ENCODE results near the gene XPNPEP1.

The XPNPEP1 gene

DNA sequence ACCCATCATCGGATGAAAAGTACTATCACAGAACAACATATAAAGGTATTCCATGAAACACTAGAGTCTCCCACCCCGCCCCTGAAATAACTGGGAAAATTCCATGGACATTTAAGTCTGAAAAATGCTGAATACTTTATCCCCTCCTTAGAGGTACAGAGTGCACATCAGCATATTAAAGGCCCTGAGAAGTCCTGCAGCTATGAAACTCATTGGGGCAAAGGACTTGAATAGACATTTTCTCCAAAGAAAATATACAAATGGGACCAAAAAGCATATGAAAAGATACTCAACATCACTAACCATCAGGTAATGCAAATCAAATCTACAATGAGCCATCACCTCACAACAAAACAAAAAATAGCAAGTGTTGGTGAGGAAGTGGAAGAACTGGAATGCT lies 18.9 kb downstream of the XPNPEP1 start:
- Histone ChIP-seq H3K4me1 (ENCODE audit: control insufficient read depth, low read length) (no peaks in the 10 kb centered on the region), H3K4me2 (ENCODE audit: low read length) (no peak overlapping the region)

GRCh38 chr10:109902992-109903947 lies 20.0 kb downstream of the XPNPEP1 start:
- peaks cover 54% of the 10 kb centered on the region for H3K36me3 ChIP-seq (ENCODE audit: control insufficient read depth, low read length)
- H3K79me2 ChIP-seq (ENCODE audit: control insufficient read depth, low read length) = peaks cover 8% of the 10 kb centered on the region; the same call in 1 of the 2 replicates

More for the DNA sequence above, 18.9 kb downstream of the XPNPEP1 start:
- no peaks in the 10 kb centered on the region for H3K9me3 ChIP-seq (ENCODE audit: control insufficient read depth, insufficient read depth, low read length)
- TF ChIP-seq CTCF (IDR thresholded peaks at IDR 0.05; ENCODE audit: low read depth, low read length, poor library complexity, severe bottlenecking) = no peak
- no peak for TF ChIP-seq EZH2phosphoT487 (IDR thresholded peaks at IDR 0.05; ENCODE audit: borderline replicate concordance, low read length)
- no peaks in the 10 kb centered on the region for H3K9me2 ChIP-seq (replicated peaks; ENCODE audit: control insufficient read depth, low read length)
- peaks cover 53% of the 10 kb centered on the region for H3K36me3 ChIP-seq (ENCODE audit: control insufficient read depth, low read length)
- no peak overlapping the region for H3K4me3 ChIP-seq (ENCODE audit: low read length)
- H3F3A ChIP-seq (ENCODE audit: control insufficient read depth, insufficient read depth) = no peaks in the 10 kb centered on the region
- H3K27me3 ChIP-seq (ENCODE audit: control insufficient read depth, low read length) = no peaks in the 10 kb centered on the region
- H3K27ac ChIP-seq (ENCODE audit: low read depth, low read length) = no peak overlapping the region
- H3K79me2 ChIP-seq (ENCODE audit: control insufficient read depth, low read length) = peaks cover 8% of the 10 kb centered on the region; the same call in 1 of the 2 replicates
- no peaks in the 10 kb centered on the region for H4K20me1 ChIP-seq (ENCODE audit: control insufficient read depth, insufficient read depth, low read depth, low read length)

GRCh38 chr10:109899356-109900331 lies 23.7 kb downstream of the XPNPEP1 start:
- peaks cover 14% of the 10 kb centered on the region for H3K79me2 ChIP-seq (ENCODE audit: control insufficient read depth, low read length)
- H3K4me3 ChIP-seq (ENCODE audit: low read length) = no peak overlapping the region
- peaks cover 31% of the 10 kb centered on the region for H3K36me3 ChIP-seq (ENCODE audit: control insufficient read depth, low read length)
- H3K9me2 ChIP-seq (replicated peaks; ENCODE audit: control insufficient read depth, low read length) = no peaks in the 10 kb centered on the region
- no peak overlapping the region for H3K27ac ChIP-seq (ENCODE audit: low read depth, low read length)
- H3K9me3 ChIP-seq (ENCODE audit: control insufficient read depth, insufficient read depth, low read length) = no peaks in the 10 kb centered on the region
- no peaks in the 10 kb centered on the region for H3K27me3 ChIP-seq (ENCODE audit: control insufficient read depth, low read length)
- TF ChIP-seq EZH2phosphoT487 (IDR thresholded peaks at IDR 0.05; ENCODE audit: borderline replicate concordance, low read length) (no peak), CTCF (IDR thresholded peaks at IDR 0.05; ENCODE audit: low read depth, low read length, poor library complexity, severe bottlenecking) (no peak)
- no peaks in the 10 kb centered on the region for H3F3A ChIP-seq (ENCODE audit: control insufficient read depth, insufficient read depth)
- no peak overlapping the region for H3K4me2 ChIP-seq (ENCODE audit: low read length)
- no peaks in the 10 kb centered on the region for H3K4me1 ChIP-seq (ENCODE audit: control insufficient read depth, low read length)
- H4K20me1 ChIP-seq (ENCODE audit: control insufficient read depth, insufficient read depth, low read depth, low read length) = no peaks in the 10 kb centered on the region

More at GRCh38 chr10:109902992-109903947, 20.0 kb downstream of the XPNPEP1 start:
- H3K27me3 ChIP-seq (ENCODE audit: control insufficient read depth, low read length) = no peaks in the 10 kb centered on the region
- TF ChIP-seq EZH2phosphoT487 (IDR thresholded peaks at IDR 0.05; ENCODE audit: borderline replicate concordance, low read length) (no peak), CTCF (IDR thresholded peaks at IDR 0.05; ENCODE audit: low read depth, low read length, poor library complexity, severe bottlenecking) (no peak)
- no peaks in the 10 kb centered on the region for H3K4me1 ChIP-seq (ENCODE audit: control insufficient read depth, low read length)
- H3F3A ChIP-seq (ENCODE audit: control insufficient read depth, insufficient read depth) = no peaks in the 10 kb centered on the region
- H3K9me3 ChIP-seq (ENCODE audit: control insufficient read depth, insufficient read depth, low read length) = no peaks in the 10 kb centered on the region
- no peaks in the 10 kb centered on the region for H4K20me1 ChIP-seq (ENCODE audit: control insufficient read depth, insufficient read depth, low read depth, low read length)
- no peak overlapping the region for H3K4me2 ChIP-seq (ENCODE audit: low read length)
- H3K4me3 ChIP-seq (ENCODE audit: low read length) = no peak overlapping the region
- no peaks in the 10 kb centered on the region for H3K9me2 ChIP-seq (replicated peaks; ENCODE audit: control insufficient read depth, low read length)
- no peak overlapping the region for H3K27ac ChIP-seq (ENCODE audit: low read depth, low read length)

Measured in DOHH2 (cell line).